Fibroblast of peridontal ligament (primary cell): ENCODE data around the gene MED27.
A peak's percentile ranks its signal among the peaks of the same experiment; 100 is the strongest.

Experiments used
- DNase-seq: peaks from one replicate; pipeline ENCODE4 v3.0.0-alpha.2; 2010; ENCODE audit errors: extremely low read depth

MED27 gene

GRCh38 chr9:131858147-131858546 is 221.5 kb downstream of the MED27 start:
- DNase-seq = no peak

DNA sequence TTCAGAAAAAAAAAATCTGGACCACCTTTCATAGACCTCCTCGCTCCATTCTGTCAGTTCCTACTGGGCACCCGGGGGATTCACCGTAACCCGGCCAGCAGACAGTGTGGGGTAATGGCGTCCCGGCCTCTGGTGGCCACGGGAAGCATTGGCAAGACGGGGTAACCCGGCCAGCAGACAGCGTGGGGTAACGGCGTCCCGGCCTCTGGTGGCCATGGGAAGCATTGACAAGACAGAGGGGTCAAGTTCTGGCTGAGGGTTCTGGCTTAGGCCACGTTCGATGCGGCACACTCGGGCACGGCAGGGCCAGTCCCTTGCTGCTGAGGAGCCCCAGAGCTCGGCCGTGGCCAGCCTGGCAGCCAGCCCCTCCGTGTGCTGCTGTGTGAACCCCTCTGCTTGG is 223.6 kb downstream of the MED27 start:
- DNase-seq = no peak

GRCh38 chr9:131854896-131855613 is 224.6 kb downstream of the MED27 start:
- peak; percentile 27 for DNase-seq

- DNase-seq = no peak
Observed at GRCh38 chr9:131854334-131854733, 225.3 kb downstream of the MED27 start.

DNA sequence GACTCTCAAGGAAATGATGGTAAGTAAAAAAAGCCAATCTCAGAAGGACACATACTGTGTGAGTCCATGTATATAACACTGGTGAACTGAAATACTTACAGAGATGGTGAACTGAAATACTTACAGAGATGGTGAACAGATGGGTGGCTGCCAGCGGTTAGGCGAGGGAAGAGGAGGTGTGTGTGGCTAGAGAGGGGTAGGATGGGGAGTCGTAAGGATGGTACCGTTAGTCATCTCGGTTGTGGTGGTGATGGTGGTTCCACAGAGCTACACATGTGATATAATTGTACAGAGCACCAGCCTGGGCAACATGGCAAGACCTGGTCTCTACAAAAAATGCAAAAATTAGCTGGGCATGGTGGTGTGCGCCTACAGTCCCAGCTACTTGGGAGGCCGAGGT is 226.2 kb downstream of the MED27 start:
- no peak for DNase-seq

GRCh38 chr9:131851414-131851813 is 228.3 kb downstream of the MED27 start:
- no peak for DNase-seq

DNA sequence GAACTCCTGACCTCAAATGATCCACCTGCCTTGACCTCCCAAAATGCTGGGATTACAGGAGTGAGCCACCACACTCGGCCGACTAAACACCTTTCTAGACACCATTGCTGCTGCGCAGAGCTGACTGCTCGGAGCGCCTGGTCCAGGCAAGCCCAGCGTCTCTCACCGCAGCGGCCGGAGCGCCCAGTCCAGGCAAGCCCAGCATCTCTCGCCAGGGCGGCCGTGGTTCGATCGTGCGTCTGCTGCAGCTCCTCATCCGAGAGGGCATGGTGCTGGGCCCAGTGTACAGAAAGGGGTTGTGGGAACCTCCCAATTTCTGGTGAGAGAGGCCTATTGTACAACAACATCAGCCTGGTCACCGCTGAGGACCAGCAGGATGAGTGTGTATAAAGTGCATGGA is 230.3 kb downstream of the MED27 start:
- DNase-seq = no peak

GRCh38 chr9:131848570-131849160 is 231.0 kb downstream of the MED27 start:
- no peak for DNase-seq

- no peak for DNase-seq
Observed at GRCh38 chr9:131847665-131848354, 231.9 kb downstream of the MED27 start.

DNA sequence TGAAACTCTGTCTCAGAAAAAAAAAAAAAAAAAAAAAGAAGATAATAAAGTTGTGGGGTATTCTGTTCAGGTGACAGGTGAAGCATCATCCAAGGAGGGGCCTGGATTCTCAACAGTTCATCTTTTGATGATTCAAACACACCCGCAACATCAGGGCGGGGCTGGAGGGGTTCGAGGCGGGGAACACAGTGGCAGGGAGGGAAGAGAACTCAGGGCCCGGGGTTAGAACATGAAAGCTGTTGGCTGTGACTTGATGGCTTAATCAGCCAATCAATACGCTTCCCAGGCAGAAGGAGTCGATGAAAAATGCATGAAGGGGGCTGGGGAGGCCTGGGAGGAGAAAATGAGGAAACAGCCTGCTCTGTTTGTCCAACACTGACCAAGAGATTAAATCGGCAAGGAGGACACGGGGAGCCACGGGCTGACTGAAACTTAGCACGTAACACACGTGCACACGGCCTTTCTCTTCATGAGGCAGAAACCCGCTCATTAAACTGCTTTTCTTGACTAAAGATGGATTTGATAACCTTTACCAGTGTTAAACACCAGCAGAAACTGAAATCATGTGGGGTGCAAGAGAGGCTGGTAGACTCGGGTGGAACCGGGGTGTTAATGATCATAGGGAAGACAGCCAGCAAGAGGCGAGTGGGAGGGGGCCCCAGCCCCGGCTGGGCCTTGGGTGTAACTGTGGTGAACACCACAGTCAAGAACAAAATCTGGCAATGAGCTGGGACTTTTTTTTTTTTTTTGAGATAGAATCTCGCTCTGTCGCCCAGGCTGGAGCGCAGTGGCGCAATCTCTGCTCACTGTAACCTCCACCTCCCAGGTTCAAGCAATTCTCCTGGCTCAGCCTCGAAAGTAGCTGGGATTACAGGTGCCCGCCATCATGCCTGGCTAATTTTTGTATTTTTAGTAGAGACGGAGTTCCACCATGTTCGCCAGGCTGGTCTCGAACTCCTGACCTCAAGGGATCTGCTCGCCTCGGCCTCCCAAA is 234.1 kb downstream of the MED27 start:
- DNase-seq = no peak

- no peak for DNase-seq
Observed at GRCh38 chr9:131844745-131845118, 234.9 kb downstream of the MED27 start.

- DNase-seq = no peak
Observed at GRCh38 chr9:131843989-131844744, 235.5 kb downstream of the MED27 start.

DNA sequence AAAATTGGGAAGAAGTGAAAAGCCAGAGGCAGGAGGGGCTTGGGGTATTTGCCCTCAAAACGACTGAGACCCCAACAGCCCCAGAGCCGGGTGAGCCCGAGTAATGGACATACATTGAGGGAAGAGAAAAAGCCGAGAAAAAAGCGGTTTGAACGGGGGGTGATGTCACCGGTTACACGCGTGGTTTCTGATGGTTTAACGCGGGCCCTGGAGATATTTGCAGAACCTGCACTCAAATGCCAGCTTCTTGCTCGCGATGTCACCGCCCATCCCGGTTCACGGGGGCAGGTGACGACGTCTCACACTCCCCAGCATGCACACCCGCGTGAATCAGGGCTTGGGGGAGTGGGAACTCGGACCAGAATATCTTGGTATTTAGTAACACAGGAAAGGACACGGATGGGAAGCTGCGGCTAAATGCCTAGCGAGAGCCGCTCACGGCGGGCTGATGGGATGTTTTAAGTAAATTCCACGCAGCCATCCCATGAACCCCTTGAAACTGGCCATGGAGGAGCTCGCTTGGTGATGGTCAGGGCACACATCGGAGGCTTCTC is 237.8 kb downstream of the MED27 start:
- DNase-seq = no peak

DNA sequence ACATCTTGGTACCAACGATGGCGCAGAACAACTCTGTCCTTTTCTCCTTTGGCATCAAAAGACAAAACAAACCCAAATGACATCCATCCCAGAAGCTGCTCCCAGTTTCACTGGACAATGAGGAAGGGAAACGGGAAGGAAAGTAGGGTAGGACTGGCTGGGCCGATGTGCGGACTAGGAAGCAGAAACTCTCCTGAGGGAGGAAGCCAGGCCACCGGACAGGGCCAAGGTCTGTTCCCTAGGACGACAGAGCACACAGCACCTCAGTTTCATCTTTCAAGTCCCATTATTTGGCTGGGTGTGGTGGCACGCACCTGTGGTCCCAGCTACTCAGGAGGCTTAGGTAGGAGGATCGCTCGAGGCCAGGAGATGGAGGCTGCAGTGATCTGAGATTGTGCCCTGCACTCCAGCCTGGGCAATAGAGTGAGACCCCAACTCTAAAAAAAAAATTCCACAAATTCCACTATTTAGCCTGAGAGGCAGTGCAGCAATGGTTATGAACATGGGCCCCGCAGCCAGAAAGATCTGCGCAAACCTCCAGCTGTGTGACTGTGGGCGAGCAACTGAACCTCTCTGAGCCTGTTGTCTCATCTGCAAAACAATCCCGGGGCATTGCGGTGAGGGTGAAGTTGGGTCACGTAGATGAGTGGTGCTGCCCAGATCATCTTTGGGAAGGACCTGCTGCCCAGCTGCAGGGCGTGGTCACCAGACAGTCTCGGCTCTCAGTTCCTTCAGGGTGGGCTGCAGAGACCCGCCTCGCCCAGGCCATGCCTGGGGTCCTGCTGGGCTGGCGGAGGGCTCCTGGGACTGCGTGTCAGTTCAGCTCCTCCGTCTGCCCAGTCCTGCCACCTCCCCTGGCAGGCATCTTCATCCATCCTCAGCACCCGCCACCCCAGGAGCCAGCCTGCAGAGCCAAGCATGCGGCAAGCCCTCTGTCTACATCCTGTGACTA is 238.6 kb downstream of the MED27 start:
- no peak for DNase-seq

- no peak for DNase-seq
Observed at GRCh38 chr9:131840220-131840619, 239.4 kb downstream of the MED27 start.

DNA sequence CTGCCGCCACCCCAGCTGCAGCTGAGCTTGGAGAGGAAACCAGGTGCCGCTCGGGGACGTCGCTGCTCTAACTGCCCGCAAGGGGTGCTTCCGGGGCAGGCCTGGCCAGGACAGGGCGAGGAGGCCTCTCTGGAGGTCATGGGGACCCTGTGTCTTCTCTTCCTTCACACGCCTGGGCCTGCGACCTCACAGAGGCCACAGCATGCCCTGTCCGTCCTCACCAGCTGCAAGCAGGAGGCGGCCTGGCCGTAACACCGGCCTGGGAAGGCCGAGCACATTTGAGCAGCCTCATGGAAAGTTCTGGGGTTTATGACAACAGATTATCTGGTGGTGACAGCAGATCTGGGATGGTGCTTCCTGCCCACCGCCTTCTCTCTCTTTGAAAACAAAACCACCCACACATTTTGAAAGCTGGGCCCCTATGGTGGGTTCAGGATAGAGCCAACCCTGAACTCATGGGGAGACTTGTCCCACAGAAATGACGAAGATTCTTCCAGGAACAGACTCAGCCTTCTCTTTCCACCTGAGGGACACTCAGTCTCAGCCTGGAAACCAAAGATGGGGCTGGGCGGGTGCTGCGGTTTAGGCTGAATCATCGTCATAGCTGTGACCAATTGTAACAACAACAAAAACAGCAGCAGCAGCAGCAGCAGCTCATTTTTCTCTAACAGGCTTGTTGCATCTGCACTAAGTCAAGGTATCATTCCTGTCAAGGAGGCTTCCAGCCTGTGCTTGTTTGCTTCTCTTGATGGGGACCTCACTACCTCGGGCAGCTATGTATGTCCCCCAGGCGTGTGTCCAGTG is 240.2 kb downstream of the MED27 start:
- DNase-seq = peak; percentile 68

DNA sequence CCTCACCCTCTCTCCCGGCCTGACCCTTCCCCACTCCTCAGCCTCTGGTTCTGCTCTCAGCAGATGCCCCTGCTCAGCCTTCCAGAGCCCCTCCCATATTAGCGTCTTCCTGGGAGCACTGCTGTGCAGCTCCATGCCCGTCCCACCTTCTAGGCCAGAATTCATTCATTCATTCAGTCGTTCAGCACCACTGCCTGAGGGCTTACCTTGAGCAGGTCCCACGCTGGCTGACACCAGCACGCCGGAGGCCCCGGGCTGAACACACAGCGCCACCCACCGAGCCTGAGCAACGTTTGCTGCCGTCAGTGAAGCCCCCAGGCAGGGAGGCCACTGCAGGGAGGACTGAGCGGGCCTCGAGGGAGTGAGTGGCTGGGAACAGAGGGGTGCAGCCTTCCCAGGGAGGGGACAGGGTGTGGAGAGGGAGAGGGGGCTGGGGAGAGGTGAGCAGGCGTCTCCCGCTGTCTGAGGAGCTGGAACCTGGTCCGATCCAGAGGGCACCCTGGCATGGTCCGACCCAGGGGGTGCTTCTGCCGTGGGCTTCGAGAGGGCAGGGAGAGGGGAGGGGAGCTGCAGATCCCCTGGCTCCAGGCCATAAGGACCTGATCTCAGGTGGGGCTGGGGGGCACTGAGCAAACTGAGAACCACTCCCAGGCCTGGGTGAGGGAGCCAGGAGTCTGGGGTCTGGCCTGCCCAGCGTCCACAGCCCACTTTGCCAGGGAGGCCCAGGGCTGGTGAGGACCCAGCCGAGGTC is 241.0 kb downstream of the MED27 start:
- no peak for DNase-seq

DNA sequence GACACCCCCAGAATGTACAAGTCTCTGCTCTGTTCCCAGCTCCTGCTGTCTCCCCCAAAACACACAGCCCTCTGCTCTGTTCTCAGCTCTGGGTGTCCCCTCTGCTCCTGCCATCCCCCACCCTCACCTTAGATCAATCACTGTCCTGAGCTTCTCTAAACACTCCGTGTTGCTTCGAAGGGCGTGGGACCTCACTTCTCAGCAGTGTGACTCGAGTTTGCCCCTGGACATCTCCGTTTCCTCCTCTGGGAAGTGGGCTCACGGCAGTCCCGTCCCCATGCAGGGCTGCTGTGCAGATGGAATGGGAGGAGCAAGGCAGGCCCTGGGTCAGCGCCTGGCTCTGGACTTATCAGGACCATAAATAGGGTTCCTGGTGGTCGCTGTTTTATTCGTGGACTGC is 241.8 kb downstream of the MED27 start:
- DNase-seq = no peak
